ENCODE results near the gene ZNF280B.
"Not testable (repeated sequence)": the region's sequence is repeated elsewhere in the genome, so short reads cannot be mapped to it uniquely, and the experiment has no call there.

Gene ZNF280B

GRCh38 chr22:22480940-22481339 lies 27.6 kb downstream of the ZNF280B start:
- Histone ChIP-seq H3K27me3 (ENCODE audit: control insufficient read depth in 2 of 2, insufficient read depth in 2 of 2, low read length in 2 of 2) (no peaks in the 10 kb centered on the region), H3K36me3 (ENCODE audit: control insufficient read depth in 2 of 2, insufficient read depth in 2 of 2, low read length in 2 of 2) (no peaks in the 10 kb centered on the region), H3K9me3 (ENCODE audit: control insufficient read depth in 2 of 2, low read length in 2 of 2) (no peaks in the 10 kb centered on the region), H3K27ac (ENCODE audit: low read depth in 2 of 2, low read length in 2 of 2) (no peak overlapping the region), H3K9ac (ENCODE audit: low read depth in 1 of 2, low read length in 2 of 2) (no peak overlapping the region), H3K4me1 (ENCODE audit: control insufficient read depth in 2 of 2, insufficient read depth in 2 of 2, low read length in 2 of 2) (no peaks in the 10 kb centered on the region), H3K4me3 (ENCODE audit: low read length in 2 of 2) (no peak overlapping the region)

GRCh38 chr22:22479999-22480532 lies 28.5 kb downstream of the ZNF280B start:
- H3K36me3 ChIP-seq (ENCODE audit: control insufficient read depth in 2 of 2, insufficient read depth in 2 of 2, low read length in 2 of 2) = no peaks in the 10 kb centered on the region
- H3K9ac ChIP-seq (ENCODE audit: low read depth in 1 of 2, low read length in 2 of 2) = no peak overlapping the region
- no peaks in the 10 kb centered on the region for H3K4me1 ChIP-seq (ENCODE audit: control insufficient read depth in 2 of 2, insufficient read depth in 2 of 2, low read length in 2 of 2)
- H3K27me3 ChIP-seq (ENCODE audit: control insufficient read depth in 2 of 2, insufficient read depth in 2 of 2, low read length in 2 of 2) = no peaks in the 10 kb centered on the region
- H3K4me3 ChIP-seq (ENCODE audit: low read length in 2 of 2) = no peak overlapping the region
- no peak overlapping the region for H3K27ac ChIP-seq (ENCODE audit: low read depth in 2 of 2, low read length in 2 of 2)
- no peaks in the 10 kb centered on the region for H3K9me3 ChIP-seq (ENCODE audit: control insufficient read depth in 2 of 2, low read length in 2 of 2)

DNA sequence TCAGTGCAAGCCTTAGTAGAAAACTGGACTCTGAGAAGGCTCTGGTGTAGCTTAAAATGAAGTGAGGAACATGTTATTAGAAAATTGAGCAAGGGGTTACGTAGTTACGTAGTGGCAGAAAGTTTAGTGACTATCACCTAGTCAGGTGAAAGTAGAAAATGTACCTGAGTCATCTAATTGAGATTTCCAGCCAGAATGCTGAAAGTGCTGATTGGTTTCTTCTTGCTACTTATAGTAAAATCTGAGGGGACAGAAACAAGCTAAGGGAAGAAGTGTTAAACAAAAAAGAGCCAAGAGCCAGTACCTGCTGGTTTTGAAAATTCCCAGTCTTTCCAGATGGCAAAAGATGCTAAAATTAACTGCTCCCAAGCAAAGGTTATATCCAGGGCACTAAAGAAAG lies 29.4 kb downstream of the ZNF280B start:
- Histone ChIP-seq H3K4me3 (ENCODE audit: low read length in 2 of 2) (no peak overlapping the region), H3K27me3 (ENCODE audit: control insufficient read depth in 2 of 2, insufficient read depth in 2 of 2, low read length in 2 of 2) (no peaks in the 10 kb centered on the region), H3K4me1 (ENCODE audit: control insufficient read depth in 2 of 2, insufficient read depth in 2 of 2, low read length in 2 of 2) (no peaks in the 10 kb centered on the region), H3K27ac (ENCODE audit: low read depth in 2 of 2, low read length in 2 of 2) (no peak overlapping the region), H3K9ac (ENCODE audit: low read depth in 1 of 2, low read length in 2 of 2) (no peak overlapping the region), H3K9me3 (ENCODE audit: control insufficient read depth in 2 of 2, low read length in 2 of 2) (no peaks in the 10 kb centered on the region), H3K36me3 (ENCODE audit: control insufficient read depth in 2 of 2, insufficient read depth in 2 of 2, low read length in 2 of 2) (no peaks in the 10 kb centered on the region)

DNA sequence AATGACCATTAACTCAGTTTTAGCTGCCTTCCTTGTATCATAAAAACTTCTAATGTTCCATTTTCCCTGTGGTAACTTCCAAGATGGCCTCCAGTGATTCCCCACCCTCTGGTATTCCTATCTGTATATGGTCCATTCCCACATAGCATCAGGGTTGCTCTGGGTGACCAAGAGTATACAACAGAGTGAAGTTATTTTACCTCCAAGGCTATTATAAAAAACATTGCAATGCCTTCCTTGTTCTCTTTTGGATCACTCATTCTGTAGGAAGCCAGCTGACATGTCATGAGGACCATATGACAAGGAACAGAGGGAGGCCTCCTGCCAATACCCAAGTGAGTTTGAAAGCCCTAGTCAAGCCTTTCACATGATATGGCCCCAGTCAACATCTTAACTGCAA lies 30.1 kb downstream of the ZNF280B start:
- no peaks in the 10 kb centered on the region for H3K4me1 ChIP-seq (ENCODE audit: control insufficient read depth in 2 of 2, insufficient read depth in 2 of 2, low read length in 2 of 2)

DNA sequence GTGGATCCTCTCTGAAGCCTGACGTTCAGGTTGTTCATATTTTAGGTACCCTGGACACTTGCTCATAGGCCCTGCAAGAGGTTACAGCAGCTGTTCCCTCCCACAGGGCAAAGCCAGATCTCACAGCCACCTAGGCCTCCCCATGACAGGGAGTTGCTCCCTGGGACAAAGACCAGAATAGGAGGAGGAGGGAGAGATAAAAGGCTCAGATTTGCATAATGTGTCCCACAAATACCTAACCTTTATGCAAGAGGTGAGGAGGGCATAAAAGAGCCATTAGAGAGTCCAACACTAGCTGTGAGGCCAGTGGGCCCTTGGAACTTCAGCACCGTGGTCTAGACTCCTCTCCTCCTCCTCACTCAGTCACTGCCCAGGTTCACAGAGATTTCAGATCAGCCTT lies 33.8 kb downstream of the ZNF280B start:
- Histone ChIP-seq H3K9ac (ENCODE audit: low read depth in 1 of 2, low read length in 2 of 2) (no peak overlapping the region), H3K4me3 (ENCODE audit: low read length in 2 of 2) (no peak overlapping the region), H3K4me1 (ENCODE audit: control insufficient read depth in 2 of 2, insufficient read depth in 2 of 2, low read length in 2 of 2) (no peaks in the 10 kb centered on the region), H3K27me3 (ENCODE audit: control insufficient read depth in 2 of 2, insufficient read depth in 2 of 2, low read length in 2 of 2) (no peaks in the 10 kb centered on the region), H3K36me3 (ENCODE audit: control insufficient read depth in 2 of 2, insufficient read depth in 2 of 2, low read length in 2 of 2) (no peaks in the 10 kb centered on the region), H3K27ac (ENCODE audit: low read depth in 2 of 2, low read length in 2 of 2) (no peak overlapping the region), H3K9me3 (ENCODE audit: control insufficient read depth in 2 of 2, low read length in 2 of 2) (peaks cover 0 to 3% of the 10 kb centered on the region in 2 donors)

More for the DNA sequence above, 30.1 kb downstream of the ZNF280B start:
- no peak overlapping the region for H3K4me3 ChIP-seq (ENCODE audit: low read length in 2 of 2)
- H3K9me3 ChIP-seq (ENCODE audit: control insufficient read depth in 2 of 2, low read length in 2 of 2) = no peaks in the 10 kb centered on the region
- no peaks in the 10 kb centered on the region for H3K27me3 ChIP-seq (ENCODE audit: control insufficient read depth in 2 of 2, insufficient read depth in 2 of 2, low read length in 2 of 2)
- no peak overlapping the region for H3K9ac ChIP-seq (ENCODE audit: low read depth in 1 of 2, low read length in 2 of 2)
- no peak overlapping the region for H3K27ac ChIP-seq (ENCODE audit: low read depth in 2 of 2, low read length in 2 of 2)
- H3K36me3 ChIP-seq (ENCODE audit: control insufficient read depth in 2 of 2, insufficient read depth in 2 of 2, low read length in 2 of 2) = no peaks in the 10 kb centered on the region

DNA sequence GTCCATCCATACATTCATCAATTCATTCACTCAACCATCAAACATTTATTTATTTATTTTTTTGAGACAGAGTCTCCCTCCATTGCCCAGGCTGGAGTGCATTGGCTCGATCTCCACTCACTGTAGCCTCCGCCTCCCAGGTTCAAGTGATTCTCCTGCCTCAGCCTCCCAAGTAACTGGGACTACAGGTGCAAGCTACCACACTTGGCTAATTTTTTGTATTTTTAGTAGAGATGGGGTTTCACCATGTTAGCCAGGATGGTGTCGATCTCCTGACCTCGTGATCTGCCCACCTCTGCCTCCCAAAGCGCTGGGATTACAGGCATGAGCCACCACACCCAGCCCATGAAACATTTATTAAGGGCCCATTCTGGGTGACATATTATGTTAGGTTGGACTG lies 37.4 kb downstream of the ZNF280B start:
- not testable (repeated sequence) for H3K27ac ChIP-seq (ENCODE audit: low read depth in 2 of 2, low read length in 2 of 2); H3K27me3 ChIP-seq (ENCODE audit: control insufficient read depth in 2 of 2, insufficient read depth in 2 of 2, low read length in 2 of 2); H3K9ac ChIP-seq (ENCODE audit: low read depth in 1 of 2, low read length in 2 of 2); H3K4me1 ChIP-seq (ENCODE audit: control insufficient read depth in 2 of 2, insufficient read depth in 2 of 2, low read length in 2 of 2); H3K36me3 ChIP-seq (ENCODE audit: control insufficient read depth in 2 of 2, insufficient read depth in 2 of 2, low read length in 2 of 2); H3K4me3 ChIP-seq (ENCODE audit: low read length in 2 of 2); H3K9me3 ChIP-seq (ENCODE audit: control insufficient read depth in 2 of 2, low read length in 2 of 2)

- Histone ChIP-seq H3K27ac (ENCODE audit: low read depth in 2 of 2, low read length in 2 of 2) (no peak overlapping the region), H3K27me3 (ENCODE audit: control insufficient read depth in 2 of 2, insufficient read depth in 2 of 2, low read length in 2 of 2) (peaks cover 0 to 2% of the 10 kb centered on the region in 2 donors), H3K4me3 (ENCODE audit: low read length in 2 of 2) (no peak overlapping the region), H3K36me3 (ENCODE audit: control insufficient read depth in 2 of 2, insufficient read depth in 2 of 2, low read length in 2 of 2) (no peaks in the 10 kb centered on the region), H3K4me1 (ENCODE audit: control insufficient read depth in 2 of 2, insufficient read depth in 2 of 2, low read length in 2 of 2) (no peaks in the 10 kb centered on the region), H3K9ac (ENCODE audit: low read depth in 1 of 2, low read length in 2 of 2) (no peak overlapping the region), H3K9me3 (ENCODE audit: control insufficient read depth in 2 of 2, low read length in 2 of 2) (peaks cover 0 to 3% of the 10 kb centered on the region in 2 donors)
Measured at GRCh38 chr22:22469527-22469926, 39.0 kb downstream of the ZNF280B start.

DNA sequence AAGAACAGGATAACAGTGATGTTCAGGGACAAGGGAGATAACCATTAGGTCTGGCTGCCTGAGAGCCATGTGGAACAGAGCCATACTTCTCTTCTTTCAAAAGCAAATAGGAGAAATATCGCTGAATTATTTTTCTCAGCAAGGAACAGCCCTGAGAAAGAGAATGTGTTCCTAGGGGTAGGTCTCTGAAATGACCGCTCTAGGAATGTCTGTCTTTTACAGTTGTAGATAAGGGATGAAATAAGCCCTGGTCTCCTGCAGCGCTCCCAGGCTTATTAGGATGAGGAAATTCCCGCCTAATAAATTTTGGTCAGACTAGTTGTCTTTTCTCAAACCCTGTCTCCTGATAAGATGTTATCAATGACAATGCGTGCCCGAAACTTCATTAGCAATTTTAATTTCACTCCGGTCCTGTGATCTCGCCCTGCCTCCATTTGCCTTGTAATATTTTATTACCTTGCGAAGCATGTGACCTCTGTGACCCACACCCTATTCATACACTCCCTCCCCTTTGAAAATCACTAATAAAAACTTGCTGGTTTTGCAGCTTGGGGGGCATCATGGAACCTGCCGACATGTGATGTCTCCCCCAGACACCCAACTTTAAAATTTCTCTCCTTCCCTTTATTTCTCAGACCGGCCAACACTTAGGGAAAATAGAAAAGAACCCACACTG lies 39.6 kb downstream of the ZNF280B start:
- H3K27me3 ChIP-seq (ENCODE audit: control insufficient read depth in 2 of 2, insufficient read depth in 2 of 2, low read length in 2 of 2); H3K9me3 ChIP-seq (ENCODE audit: control insufficient read depth in 2 of 2, low read length in 2 of 2); H3K9ac ChIP-seq (ENCODE audit: low read depth in 1 of 2, low read length in 2 of 2); H3K36me3 ChIP-seq (ENCODE audit: control insufficient read depth in 2 of 2, insufficient read depth in 2 of 2, low read length in 2 of 2); H3K4me3 ChIP-seq (ENCODE audit: low read length in 2 of 2); H3K27ac ChIP-seq (ENCODE audit: low read depth in 2 of 2, low read length in 2 of 2); H3K4me1 ChIP-seq (ENCODE audit: control insufficient read depth in 2 of 2, insufficient read depth in 2 of 2, low read length in 2 of 2): not testable (repeated sequence)

GRCh38 chr22:22467112-22467511 lies 41.4 kb downstream of the ZNF280B start:
- H3K4me1 ChIP-seq (ENCODE audit: control insufficient read depth in 2 of 2, insufficient read depth in 2 of 2, low read length in 2 of 2) = no peaks in the 10 kb centered on the region
- peaks cover 0 to 2% of the 10 kb centered on the region in 2 donors for H3K27me3 ChIP-seq (ENCODE audit: control insufficient read depth in 2 of 2, insufficient read depth in 2 of 2, low read length in 2 of 2)

GRCh38 chr22:22465782-22466181 lies 42.8 kb downstream of the ZNF280B start:
- H3K27ac ChIP-seq (ENCODE audit: low read depth in 2 of 2, low read length in 2 of 2) = no peak overlapping the region
- H3K4me1 ChIP-seq (ENCODE audit: control insufficient read depth in 2 of 2, insufficient read depth in 2 of 2, low read length in 2 of 2) = no peaks in the 10 kb centered on the region
- H3K27me3 ChIP-seq (ENCODE audit: control insufficient read depth in 2 of 2, insufficient read depth in 2 of 2, low read length in 2 of 2) = peaks cover 0 to 2% of the 10 kb centered on the region in 2 donors
- peaks cover 0 to 3% of the 10 kb centered on the region in 2 donors for H3K9me3 ChIP-seq (ENCODE audit: control insufficient read depth in 2 of 2, low read length in 2 of 2)
- H3K9ac ChIP-seq (ENCODE audit: low read depth in 1 of 2, low read length in 2 of 2) = no peak overlapping the region
- no peak overlapping the region for H3K4me3 ChIP-seq (ENCODE audit: low read length in 2 of 2)
- no peaks in the 10 kb centered on the region for H3K36me3 ChIP-seq (ENCODE audit: control insufficient read depth in 2 of 2, insufficient read depth in 2 of 2, low read length in 2 of 2)

More at GRCh38 chr22:22467112-22467511, 41.4 kb downstream of the ZNF280B start:
- Histone ChIP-seq H3K27ac (ENCODE audit: low read depth in 2 of 2, low read length in 2 of 2) (no peak overlapping the region), H3K4me3 (ENCODE audit: low read length in 2 of 2) (no peak overlapping the region), H3K9me3 (ENCODE audit: control insufficient read depth in 2 of 2, low read length in 2 of 2) (peaks cover 0 to 3% of the 10 kb centered on the region in 2 donors), H3K36me3 (ENCODE audit: control insufficient read depth in 2 of 2, insufficient read depth in 2 of 2, low read length in 2 of 2) (no peaks in the 10 kb centered on the region), H3K9ac (ENCODE audit: low read depth in 1 of 2, low read length in 2 of 2) (no peak overlapping the region)
